Measurements from ENCODE around the gene SMS. TPM values are rescaled to one million over a fixed set of nuclear protein-coding genes. Genes with fewer than 3 reads are reported as not detected.
A peak's percentile ranks its signal among the peaks of the same experiment; 100 is the strongest.

SMS gene
- total and polyA plus RNA-seq, 4 donors = 47.5 to 55.9 (median 52.3) TPM

- TF ChIP-seq, protein P1, sequence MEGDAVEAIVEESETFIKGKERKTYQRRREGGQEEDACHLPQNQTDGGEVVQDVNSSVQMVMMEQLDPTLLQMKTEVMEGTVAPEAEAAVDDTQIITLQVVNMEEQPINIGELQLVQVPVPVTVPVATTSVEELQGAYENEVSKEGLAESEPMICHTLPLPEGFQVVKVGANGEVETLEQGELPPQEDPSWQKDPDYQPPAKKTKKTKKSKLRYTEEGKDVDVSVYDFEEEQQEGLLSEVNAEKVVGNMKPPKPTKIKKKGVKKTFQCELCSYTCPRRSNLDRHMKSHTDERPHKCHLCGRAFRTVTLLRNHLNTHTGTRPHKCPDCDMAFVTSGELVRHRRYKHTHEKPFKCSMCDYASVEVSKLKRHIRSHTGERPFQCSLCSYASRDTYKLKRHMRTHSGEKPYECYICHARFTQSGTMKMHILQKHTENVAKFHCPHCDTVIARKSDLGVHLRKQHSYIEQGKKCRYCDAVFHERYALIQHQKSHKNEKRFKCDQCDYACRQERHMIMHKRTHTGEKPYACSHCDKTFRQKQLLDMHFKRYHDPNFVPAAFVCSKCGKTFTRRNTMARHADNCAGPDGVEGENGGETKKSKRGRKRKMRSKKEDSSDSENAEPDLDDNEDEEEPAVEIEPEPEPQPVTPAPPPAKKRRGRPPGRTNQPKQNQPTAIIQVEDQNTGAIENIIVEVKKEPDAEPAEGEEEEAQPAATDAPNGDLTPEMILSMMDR (IDR thresholded peaks at IDR 0.05; ENCODE audit: control extremely low read depth, extremely low read depth) = no peak
- H3K4me3 ChIP-seq = no peak overlapping the region
- H3K27me3 ChIP-seq (ENCODE audit: control insufficient read depth in 3 of 3, insufficient read depth in 3 of 3, low read length in 2 of 3) = peaks cover 0 to 5% (median 0%) of the 10 kb centered on the region in 3 donors
- ATAC-seq (ENCODE audit: insufficient read depth, low FRiP score) = no peak
- H3K9ac ChIP-seq (ENCODE audit: insufficient read depth in 1 of 2, low read length in 2 of 2) = peak overlapping the region in 1 of 2 donors; percentile 23
- H3K36me3 ChIP-seq (ENCODE audit: control insufficient read depth in 4 of 4, insufficient read depth in 4 of 4, low read length in 4 of 4) = peaks cover 0 to 3% (median 0%) of the 10 kb centered on the region in 4 donors
- peak overlapping the region in 1 of 2 donors; percentile 58 for H3K27ac ChIP-seq (ENCODE audit: low read depth in 1 of 2, low read length in 1 of 2)
- WGBS, 2 donors = 55 to 59% methylated on average over 11 of the region's 11 CpGs
- peaks cover 0 to 3% (median 0%) of the 10 kb centered on the region in 4 donors for H3K9me3 ChIP-seq (ENCODE audit: control insufficient read depth in 4 of 4, insufficient read depth in 3 of 4, low read length in 3 of 4)
- DNase-seq = peak in 2 of 3 donors; percentile 43 to 46
- H3K4me1 ChIP-seq (ENCODE audit: control insufficient read depth in 5 of 5, insufficient read depth in 5 of 5, low read length in 5 of 5) = peaks cover 2 to 16% (median 9%) of the 10 kb centered on the region in 5 donors
Measured at GRCh38 chrX:21943460-21944135, 3.1 kb downstream of the SMS start.

DNA sequence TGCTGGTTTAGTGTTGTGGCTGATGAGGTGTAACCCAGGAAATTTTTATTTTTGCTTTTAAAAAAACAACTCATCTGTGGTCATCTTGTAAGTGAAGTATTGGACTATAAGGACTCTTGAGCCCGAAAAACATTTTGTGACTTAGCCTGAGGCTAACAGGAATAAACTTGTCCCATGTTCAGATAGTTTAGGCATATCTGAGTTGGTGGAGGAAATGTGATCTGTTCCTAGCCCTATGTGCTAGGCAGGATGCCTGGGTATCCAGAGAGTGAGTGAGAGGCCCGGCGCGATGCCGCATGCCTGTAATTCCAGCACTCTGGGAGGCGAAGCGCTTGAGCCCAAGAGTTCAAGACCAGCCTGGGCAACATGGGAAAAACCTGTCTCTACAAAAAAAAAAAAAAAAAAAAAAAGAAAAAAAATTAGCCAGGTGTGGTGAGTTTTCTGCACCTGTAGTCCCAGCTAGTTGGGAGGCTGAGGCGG, 3.7 kb downstream of the SMS start:
- H3K4me1 ChIP-seq (ENCODE audit: control insufficient read depth in 5 of 5, insufficient read depth in 5 of 5, low read length in 5 of 5) = peaks cover 2 to 18% (median 9%) of the 10 kb centered on the region in 5 donors
- peak overlapping the region in 1 of 2 donors; percentile 23 for H3K9ac ChIP-seq (ENCODE audit: insufficient read depth in 1 of 2, low read length in 2 of 2)
- peaks cover 0 to 3% (median 0%) of the 10 kb centered on the region in 4 donors for H3K36me3 ChIP-seq (ENCODE audit: control insufficient read depth in 4 of 4, insufficient read depth in 4 of 4, low read length in 4 of 4)
- TF ChIP-seq, protein P1 (IDR thresholded peaks at IDR 0.05; ENCODE audit: control extremely low read depth, extremely low read depth) = no peak
- H3K27ac ChIP-seq (ENCODE audit: low read depth in 1 of 2, low read length in 1 of 2) = peak overlapping the region in 1 of 2 donors; percentile 58
- 88 to 93% methylated on average over 8 of the region's 8 CpGs for WGBS, 2 donors
- DNase-seq (no peak), ATAC-seq (ENCODE audit: insufficient read depth, low FRiP score) (no peak)
- peaks cover 0 to 5% (median 0%) of the 10 kb centered on the region in 3 donors for H3K27me3 ChIP-seq (ENCODE audit: control insufficient read depth in 3 of 3, insufficient read depth in 3 of 3, low read length in 2 of 3)
- peaks cover 0 to 3% (median 0%) of the 10 kb centered on the region in 4 donors for H3K9me3 ChIP-seq (ENCODE audit: control insufficient read depth in 4 of 4, insufficient read depth in 3 of 4, low read length in 3 of 4)
- no peak overlapping the region for H3K4me3 ChIP-seq

GRCh38 chrX:21946925-21947641, 6.6 kb downstream of the SMS start:
- peaks cover 0 to 3% (median 0%) of the 10 kb centered on the region in 4 donors for H3K36me3 ChIP-seq (ENCODE audit: control insufficient read depth in 4 of 4, insufficient read depth in 4 of 4, low read length in 4 of 4)
- H3K27ac ChIP-seq (ENCODE audit: low read depth in 1 of 2, low read length in 1 of 2) = peak overlapping the region in 1 of 2 donors; percentile 51
- ATAC-seq (ENCODE audit: insufficient read depth, low FRiP score) = no peak
- H3K9me3 ChIP-seq (ENCODE audit: control insufficient read depth in 4 of 4, insufficient read depth in 3 of 4, low read length in 3 of 4) = no peaks in the 10 kb centered on the region
- DNase-seq = peak in 1 of 3 donors; percentile 26
- TF ChIP-seq, protein P1 (IDR thresholded peaks at IDR 0.05; ENCODE audit: control extremely low read depth, extremely low read depth) = no peak
- no peak overlapping the region for H3K9ac ChIP-seq (ENCODE audit: insufficient read depth in 1 of 2, low read length in 2 of 2)
- H3K4me1 ChIP-seq (ENCODE audit: control insufficient read depth in 5 of 5, insufficient read depth in 5 of 5, low read length in 5 of 5) = peaks cover 2 to 20% (median 6%) of the 10 kb centered on the region in 5 donors
- peaks cover 0 to 5% (median 0%) of the 10 kb centered on the region in 3 donors for H3K27me3 ChIP-seq (ENCODE audit: control insufficient read depth in 3 of 3, insufficient read depth in 3 of 3, low read length in 2 of 3)
- H3K4me3 ChIP-seq = no peak overlapping the region
- WGBS, 2 donors = 24 to 34% methylated on average over 7 of the region's 7 CpGs

Measured in lung (tissue), 12 donors.